Measurements from ENCODE around the gene SLC23A2.
"Not testable (repeated sequence)": the region's sequence is repeated elsewhere in the genome, so short reads cannot be mapped to it uniquely, and the experiment has no call there.

GRCh38 chr20:4848829-4849228 is 152.5 kb downstream of the SLC23A2 start:
- TF ChIP-seq CTCF (IDR thresholded peaks at IDR 0.05); POLR2AphosphoS5 (IDR thresholded peaks at IDR 0.05; ENCODE audit: low read depth, low read length); TCF7L2 (IDR thresholded peaks at IDR 0.05; ENCODE audit: low read depth, low read length); REST (IDR thresholded peaks at IDR 0.05; ENCODE audit: insufficient read depth in 1 of 2, low read depth in 2 of 2, low read length in 1 of 2): not testable (repeated sequence)

Data from Panc1 (cell line).